ENCODE data around the gene ZFYVE16. TPM values are rescaled to one million over a fixed set of nuclear protein-coding genes. Genes with fewer than 3 reads are reported as not detected.

The ZFYVE16 gene
- polyA plus RNA-seq, 3 donors, result 9.4 to 15.8 (median 10.7) TPM

GRCh38 chr5:80376557-80376956 lies 31.3 kb upstream of the ZFYVE16 start:
- H3K27ac Mint-ChIP-seq, result no peak overlapping the region
- no peak for DNase-seq
- Histone ChIP-seq H2AFZ (ENCODE audit: insufficient read depth, low read depth, low read length, poor library complexity, severe bottlenecking) (no peak overlapping the region), H3K9me3 (replicated peaks in 1 of 2; ENCODE audit: control insufficient read depth in 1 of 2, insufficient read depth in 1 of 2, low read length in 2 of 2) (peaks cover 0 to 7% of the 10 kb centered on the region in 2 donors), H3K4me3 (replicated peaks in 1 of 3; ENCODE audit: low read depth in 2 of 3, low read length in 3 of 3) (no peak overlapping the region), H3K36me3 (replicated peaks in 1 of 2; ENCODE audit: control insufficient read depth in 1 of 2, insufficient read depth in 2 of 2, low read length in 2 of 2) (no peaks in the 10 kb centered on the region), H3K4me2 (replicated peaks; ENCODE audit: extremely low read depth, low read length, poor library complexity, severe bottlenecking) (no peak overlapping the region), H3K4me1 (ENCODE audit: control insufficient read depth in 1 of 2, insufficient read depth in 2 of 2, low read length in 2 of 2) (no peaks in the 10 kb centered on the region), H4K20me1 (ENCODE audit: insufficient read depth, low read length) (no peaks in the 10 kb centered on the region), H3K27me3 (ENCODE audit: control insufficient read depth in 2 of 2, insufficient read depth in 2 of 2, low read length in 2 of 2) (no peaks in the 10 kb centered on the region), H3K9ac (ENCODE audit: insufficient read depth, low read length, poor library complexity, severe bottlenecking) (no peak overlapping the region), H3K27ac (ENCODE audit: low read depth in 1 of 2, low read length in 2 of 2) (no peak overlapping the region), H3K79me2 (ENCODE audit: insufficient read depth, low read length) (no peaks in the 10 kb centered on the region)
- no peak overlapping the region for H3K4me3 Mint-ChIP-seq
- H3K9me3 Mint-ChIP-seq, result peaks cover 4 to 12% (median 10%) of the 10 kb centered on the region in 7 donors
- H3K36me3 Mint-ChIP-seq, result no peaks in the 10 kb centered on the region
- TF ChIP-seq CTCF (IDR thresholded peaks at IDR 0.05), result no peak
- H3K27me3 Mint-ChIP-seq (ENCODE audit: low read depth in 3 of 3), result peaks cover 2 to 4% (median 3%) of the 10 kb centered on the region in 3 donors
- WGBS (ENCODE audit: insufficient coverage), result 100% methylated on average over 1 of the region's 3 CpGs
- H3K4me1 Mint-ChIP-seq, result peaks cover 2% of the 10 kb centered on the region
- intact Hi-C loops (cut with micrococcal nuclease), result no loop called here

- intact Hi-C loops (cut with micrococcal nuclease), result no loop called here
- Histone ChIP-seq H3K9ac (ENCODE audit: insufficient read depth, low read length, poor library complexity, severe bottlenecking) (no peak overlapping the region), H3K4me3 (replicated peaks in 1 of 3; ENCODE audit: low read depth in 2 of 3, low read length in 3 of 3) (no peak overlapping the region), H3K9me3 (replicated peaks in 1 of 2; ENCODE audit: control insufficient read depth in 1 of 2, insufficient read depth in 1 of 2, low read length in 2 of 2) (no peaks in the 10 kb centered on the region), H3K27ac (ENCODE audit: low read depth in 1 of 2, low read length in 2 of 2) (no peak overlapping the region), H2AFZ (ENCODE audit: insufficient read depth, low read depth, low read length, poor library complexity, severe bottlenecking) (no peak overlapping the region), H3K4me1 (ENCODE audit: control insufficient read depth in 1 of 2, insufficient read depth in 2 of 2, low read length in 2 of 2) (no peaks in the 10 kb centered on the region), H3K27me3 (ENCODE audit: control insufficient read depth in 2 of 2, insufficient read depth in 2 of 2, low read length in 2 of 2) (no peaks in the 10 kb centered on the region), H3K36me3 (replicated peaks in 1 of 2; ENCODE audit: control insufficient read depth in 1 of 2, insufficient read depth in 2 of 2, low read length in 2 of 2) (no peaks in the 10 kb centered on the region), H4K20me1 (ENCODE audit: insufficient read depth, low read length) (no peaks in the 10 kb centered on the region), H3K4me2 (replicated peaks; ENCODE audit: extremely low read depth, low read length, poor library complexity, severe bottlenecking) (no peak overlapping the region), H3K79me2 (ENCODE audit: insufficient read depth, low read length) (no peaks in the 10 kb centered on the region)
- WGBS (ENCODE audit: insufficient coverage), result 96% methylated on average over 3 of the region's 4 CpGs
- H3K27ac Mint-ChIP-seq, result no peak overlapping the region
- TF ChIP-seq CTCF (IDR thresholded peaks at IDR 0.05), result no peak
- H3K4me1 Mint-ChIP-seq, result peaks cover 6% of the 10 kb centered on the region
- H3K9me3 Mint-ChIP-seq, result no peaks in the 10 kb centered on the region
- H3K4me3 Mint-ChIP-seq, result no peak overlapping the region
- DNase-seq, result no peak
- no peaks in the 10 kb centered on the region for H3K27me3 Mint-ChIP-seq (ENCODE audit: low read depth in 3 of 3)
- no peaks in the 10 kb centered on the region for H3K36me3 Mint-ChIP-seq
Measured at GRCh38 chr5:80382488-80382887, 25.4 kb upstream of the ZFYVE16 start.

Measured in CD14-positive monocyte (primary cell).